OCI-LY3 (cell line): ENCODE data around the gene BAD.

ENCODE experiments used
- H2AFZ ChIP-seq: fragments of 200-600, 300-600 bp; shearing (Covaris generic); 2 replicates; pipeline ENCODE4 v1.6.0; 2014; ENCODE audit warnings: antibody characterized with exemption, low read depth, low read length
- H3K27ac ChIP-seq: fragments of 200-600, 300-600 bp; sonication (generic); 2 replicates; pipeline ENCODE4 v1.5.1; 2014; ENCODE audit warnings: mild to moderate bottlenecking, low read length, moderate library complexity, mixed read lengths
- H3K27me3 ChIP-seq: fragments of 200-600, 300-600 bp; sonication (generic); 2 replicates; pipeline ENCODE4 v1.6.1; 2014; ENCODE audit warnings: low read depth, low read length, mixed read lengths
- H3K36me3 ChIP-seq: fragments of 200-600, 300-600 bp; sonication (generic); replicated peaks from 2 replicates; pipeline ENCODE3; 2014; ENCODE audit warnings: low read depth, low read length, mixed read lengths
- H3K4me1 ChIP-seq: fragments of 300-600, 200-600 bp; sonication (generic); 2 replicates; pipeline ENCODE4 v1.6.1; 2014; ENCODE audit warnings: low read length, mixed read lengths
- H3K4me2 ChIP-seq: fragments of 200-600, 300-600 bp; sonication (generic); 2 replicates; pipeline ENCODE4 v1.6.1; 2014; ENCODE audit warnings: low read length, mixed read lengths
- H3K4me3 ChIP-seq: fragments of 300-600, 200-600 bp; sonication (generic); 2 replicates; pipeline ENCODE4 v1.5.1; 2014; ENCODE audit warnings: antibody characterized with exemption, mild to moderate bottlenecking, low read length, moderate library complexity
- H3K79me2 ChIP-seq: fragments of 300-600, 200-600 bp; shearing (Covaris generic); 2 replicates; pipeline ENCODE4 v1.6.1; 2014; ENCODE audit warnings: mild to moderate bottlenecking, low read length, mixed read lengths
- H3K9ac ChIP-seq: fragments of 300-600, 200-600 bp; shearing (Covaris generic); 2 replicates; pipeline ENCODE4 v1.6.0; 2014; ENCODE audit warnings: mild to moderate bottlenecking, low read length, moderate library complexity
- H3K9me3 ChIP-seq: fragments of 200-600, 300-600 bp; shearing (Covaris generic); 2 replicates; pipeline ENCODE4 v1.6.1; 2014; ENCODE audit warnings: low read length, mixed read lengths; ENCODE audit not compliant: insufficient read depth
- H4K20me1 ChIP-seq: fragments of 200-600, 300-600 bp; sonication (generic); 2 replicates; pipeline ENCODE4 v1.6.1; 2016; ENCODE audit warnings: low read length, mixed read lengths; ENCODE audit not compliant: insufficient read depth
- CTCF ChIP-seq: fragments of 200-600, 300-600 bp; sonication (generic); IDR thresholded peaks from 2 replicates; pipeline ENCODE4 v1.5.1; 2014; ENCODE audit warnings: antibody characterized with exemption, low read length, low read depth
- EZH2phosphoT487 ChIP-seq: fragments of 200-600 bp; shearing (Covaris generic); IDR thresholded peaks from 2 replicates; pipeline ENCODE4 v1.6.1; 2018; ENCODE audit warnings: antibody characterized with exemption, mixed run types, low read depth

The BAD gene

DNA sequence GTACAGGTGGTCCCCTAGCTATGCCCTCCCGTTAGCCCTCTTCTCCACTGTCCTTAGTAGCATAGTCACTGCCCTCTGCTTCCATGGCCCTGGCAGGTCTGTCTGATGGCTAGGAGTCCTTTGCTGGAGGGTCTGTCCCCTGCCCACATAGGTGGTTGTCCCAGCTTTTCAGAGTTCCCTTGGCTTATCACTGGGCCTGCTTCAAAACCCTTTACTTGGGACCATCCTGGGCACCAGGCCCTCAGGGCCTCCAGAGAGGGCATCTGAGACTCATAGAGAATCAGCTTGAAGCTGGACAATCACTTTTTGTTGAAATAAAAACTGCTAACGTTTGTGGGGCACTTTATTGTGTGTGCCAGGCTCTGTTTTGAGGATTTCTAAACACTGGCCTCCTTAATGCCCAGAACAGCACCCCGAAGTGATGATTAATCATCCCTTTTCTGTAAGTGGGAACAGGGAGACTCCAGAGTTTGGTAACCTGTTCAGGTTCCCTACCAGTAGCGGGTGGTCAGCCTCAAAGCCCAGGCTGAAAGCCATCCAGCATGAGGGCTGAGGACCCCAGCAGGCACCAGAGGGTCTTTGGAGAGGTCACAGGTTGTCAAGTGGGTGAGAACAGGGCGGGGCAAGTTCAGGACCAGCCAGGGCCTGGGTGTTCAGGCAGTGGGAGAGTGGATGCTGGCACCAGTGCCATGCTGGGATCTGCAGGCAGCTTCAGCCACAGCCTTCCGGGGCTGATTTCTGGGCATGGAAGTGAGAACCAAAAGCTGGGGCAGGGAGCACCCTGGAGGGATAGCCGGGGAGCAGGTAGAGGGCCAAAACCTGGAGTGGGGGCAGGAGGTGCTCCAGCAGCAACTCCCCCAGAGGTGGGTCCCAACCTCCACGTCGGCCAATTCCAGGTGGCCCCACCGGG is 6.1 kb upstream of the BAD start:
- Histone ChIP-seq H3K36me3 (no peaks in the 10 kb centered on the region), H3K4me3 (no peak overlapping the region), H3K4me1 (peaks cover 8% of the 10 kb centered on the region), H2AFZ (no peak overlapping the region), H3K9me3 (no peaks in the 10 kb centered on the region), H3K9ac (no peak overlapping the region), H3K4me2 (no peak overlapping the region), H4K20me1 (no peaks in the 10 kb centered on the region), H3K27ac (no peak overlapping the region), H3K79me2 (no peaks in the 10 kb centered on the region), H3K27me3 (peaks cover 9% of the 10 kb centered on the region; the same call in 1 of the 2 replicates)
- no peak for TF ChIP-seq EZH2phosphoT487
- TF ChIP-seq CTCF = no peak

GRCh38 chr11:64289002-64289564 is 4.6 kb upstream of the BAD start:
- Histone ChIP-seq H3K79me2 (peaks cover under 1% of the 10 kb centered on the region; the same call in 1 of the 2 replicates), H3K36me3 (no peaks in the 10 kb centered on the region), H3K27ac (no peak overlapping the region), H3K9ac (no peak overlapping the region), H3K27me3 (no peaks in the 10 kb centered on the region), H2AFZ (no peak overlapping the region), H3K4me3 (no peak overlapping the region), H3K4me2 (no peak overlapping the region), H3K4me1 (peaks cover 8% of the 10 kb centered on the region), H3K9me3 (no peaks in the 10 kb centered on the region), H4K20me1 (no peaks in the 10 kb centered on the region)
- TF ChIP-seq EZH2phosphoT487 (no peak), CTCF (no peak)

- no peak overlapping the region for H3K27ac ChIP-seq
- H2AFZ ChIP-seq = no peak overlapping the region
- peaks cover 6% of the 10 kb centered on the region; the same call in 1 of the 2 replicates for H3K79me2 ChIP-seq
Observed at GRCh38 chr11:64288353-64288750, 3.9 kb upstream of the BAD start.

More at GRCh38 chr11:64288353-64288750, 3.9 kb upstream of the BAD start:
- Histone ChIP-seq H4K20me1 (no peaks in the 10 kb centered on the region), H3K9me3 (no peaks in the 10 kb centered on the region), H3K4me2 (no peak overlapping the region), H3K27me3 (no peaks in the 10 kb centered on the region), H3K4me1 (peaks cover 12% of the 10 kb centered on the region), H3K4me3 (no peak overlapping the region), H3K9ac (no peak overlapping the region), H3K36me3 (peaks cover under 1% of the 10 kb centered on the region)
- TF ChIP-seq CTCF (no peak), EZH2phosphoT487 (no peak)
